Loucy (cell line): ENCODE results near the gene CCDC141.
A peak's percentile ranks its signal among the peaks of the same experiment; 100 is the strongest.

ENCODE experiments used
- CTCF ChIP-seq: fragments of 200-600 bp; sonication (generic); conservative IDR thresholded peaks from 2 replicates; pipeline ENCODE4 v1.5.1; 2014; ENCODE audit warnings: mild to moderate bottlenecking, antibody characterized with exemption, low read length
- EZH2phosphoT487 ChIP-seq: fragments of 200-600 bp; IDR thresholded peaks from 2 replicates; pipeline ENCODE4 v1.6.1; 2018; ENCODE audit warnings: antibody characterized with exemption, mild to moderate bottlenecking, moderate library complexity, borderline replicate concordance

- TF ChIP-seq CTCF = peak; percentile 82
- no peak for TF ChIP-seq EZH2phosphoT487
Observed at GRCh38 chr2:178796079-178796677, 253.8 kb downstream of the CCDC141 start.
